Sciatic nerve (tissue), 2 donors: ENCODE results near the gene FSHR. TPM values are rescaled to one million over a fixed set of nuclear protein-coding genes. Genes with fewer than 3 reads are reported as not detected.
A peak's percentile ranks its signal among the peaks of the same experiment; 100 is the strongest.

ENCODE experiments used
- ATAC-seq: fragments of 200-7000 bp; cut with Tn5 transposase; one replicate; pipeline ENCODE4 v1.9.1; 2020; ENCODE audit warnings: mild to moderate bottlenecking, moderate library complexity
- DNase-seq: peaks from one replicate; pipeline ENCODE4 v3.0.0-alpha.2; 2020; ENCODE audit warnings: low spot score
- intact Hi-C: fragments of 100-400 bp; cut with DNase I; formaldehyde crosslinking; loops from one replicate; pipeline ENCODE4 v1.14.2; 2022
- total RNA-seq: library from RNA; stranded (reverse); fragmentation: NEBNext Ultra II Directional; extraction: Animal tissue kit (Norgen Biotek cat#: 25700); gene quantifications from one replicate; pipeline ENCODE4 v1.2.1, GENCODE V29; 2021
- donor health status: DM: no; HTN: no; CAD: no.
- donor health status: DM: no; HTN: no; CAD: no.

FSHR gene
- total RNA-seq, 1 donor from 2014 or later: not detected

- ATAC-seq (no peak), DNase-seq (no peak)
- intact Hi-C loops: no loop called here
Measured at GRCh38 chr2:48982887-48983435, 171.4 kb downstream of the FSHR start.

GRCh38 chr2:48980846-48981245 is 173.5 kb downstream of the FSHR start:
- ATAC-seq: no peak
- DNase-seq: no peak
- intact Hi-C loops: no loop called here

DNA sequence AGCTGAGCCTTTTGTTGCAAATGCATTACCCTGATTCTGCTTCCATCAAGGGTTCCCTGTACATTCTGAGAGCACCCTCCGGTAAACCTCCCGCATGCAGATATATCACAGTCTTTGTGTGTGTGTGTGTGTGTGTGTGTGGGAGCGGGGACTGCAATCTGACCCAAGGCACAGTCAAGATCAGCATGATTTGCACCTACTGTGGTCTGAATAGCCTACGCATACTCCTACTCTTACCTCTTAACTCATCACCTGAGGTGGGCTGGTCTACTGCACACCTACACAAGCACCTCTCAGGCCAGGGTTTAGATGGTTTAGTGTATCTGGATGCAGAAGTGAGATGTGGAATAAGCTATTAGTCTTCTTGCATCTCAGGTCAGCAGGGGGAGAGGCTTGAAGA is 174.6 kb downstream of the FSHR start:
- no peak for ATAC-seq
- no peak for DNase-seq
- intact Hi-C loops: no loop called here

DNA sequence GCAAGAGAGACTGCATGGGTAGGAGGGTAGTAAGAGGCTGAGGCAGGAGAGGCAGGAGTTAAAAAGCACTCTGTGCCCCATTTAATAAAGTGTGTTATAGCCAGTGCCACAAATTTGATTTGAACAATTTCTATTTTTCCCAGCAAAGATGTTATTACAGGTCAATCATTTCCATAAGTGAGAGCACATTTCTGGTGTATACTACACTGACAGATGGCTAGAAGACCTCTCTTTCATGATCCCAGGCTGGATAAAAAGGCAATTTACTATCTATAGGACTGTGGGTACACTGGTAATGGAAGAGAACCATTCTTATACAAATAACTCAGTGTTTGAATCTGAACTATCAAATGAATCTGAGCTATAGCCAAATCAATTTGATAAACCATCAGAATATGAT is 176.2 kb downstream of the FSHR start:
- intact Hi-C loops: no loop called here
- DNase-seq: no peak
- ATAC-seq: no peak

DNA sequence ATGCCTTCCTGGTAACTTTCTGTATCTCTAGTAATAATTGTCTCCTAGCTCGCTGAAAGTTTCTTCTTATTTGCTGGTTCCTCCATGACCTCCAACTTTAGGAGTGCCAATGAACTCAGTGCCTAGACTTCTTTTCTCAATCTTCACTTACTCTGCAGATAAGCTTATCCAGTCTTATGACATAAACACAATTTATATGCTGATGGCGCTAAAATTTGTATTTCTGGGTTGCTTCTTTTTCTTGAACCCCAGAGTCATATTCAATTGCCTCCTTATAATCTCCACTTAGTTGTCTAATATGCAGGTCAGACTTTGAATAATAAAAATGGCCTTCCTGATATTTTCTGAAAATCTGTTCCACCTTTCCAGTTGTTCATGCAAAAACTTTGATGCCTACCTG is 182.5 kb downstream of the FSHR start:
- DNase-seq: no peak
- intact Hi-C loops: no loop called here
- no peak for ATAC-seq

DNA sequence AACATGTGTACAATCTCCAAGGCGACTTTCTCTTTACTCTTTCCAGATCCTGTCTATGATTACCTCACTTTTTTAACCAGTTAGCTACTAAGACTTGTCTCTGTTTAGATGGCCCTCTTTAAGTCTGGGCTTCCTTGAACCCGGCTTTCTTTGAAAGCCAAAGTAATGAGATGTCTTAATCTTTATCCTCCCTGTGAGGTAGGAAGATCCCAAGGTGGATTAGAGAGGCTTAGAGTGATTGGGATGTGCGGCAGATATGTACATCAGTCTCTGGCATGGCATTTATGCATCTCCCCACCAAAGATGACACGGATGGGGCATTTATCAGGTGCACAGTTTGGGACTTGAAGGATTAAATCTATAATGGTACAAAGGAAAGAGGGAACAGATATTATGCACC is 186.3 kb downstream of the FSHR start:
- intact Hi-C loops: no loop called here
- no peak for ATAC-seq
- no peak for DNase-seq

GRCh38 chr2:48965204-48965603 is 189.1 kb downstream of the FSHR start:
- ATAC-seq (no peak), DNase-seq (no peak)
- intact Hi-C loops: no loop called here

- DNase-seq (no peak), ATAC-seq (no peak)
- intact Hi-C loops: no loop called here
Measured at GRCh38 chr2:48961009-48961408, 193.3 kb downstream of the FSHR start.

DNA sequence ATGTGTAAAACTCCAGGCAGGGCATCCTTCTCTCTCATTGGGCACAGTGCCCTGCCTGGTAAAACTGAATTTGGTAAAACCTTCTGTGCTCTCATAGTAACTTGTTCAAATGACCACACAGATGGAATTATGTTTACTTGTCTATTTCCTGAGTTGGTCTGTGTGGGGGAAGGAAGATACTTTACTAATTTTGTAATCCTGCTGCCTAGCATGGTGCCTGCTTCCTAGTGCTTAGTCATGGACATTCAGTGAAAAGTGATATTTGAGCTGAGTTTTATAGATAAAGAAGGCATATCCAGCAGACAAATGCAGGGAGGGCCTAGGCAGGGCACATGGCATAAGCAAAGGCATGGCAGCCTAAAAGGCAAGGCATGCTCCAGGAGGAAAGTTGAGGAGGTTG is 199.4 kb downstream of the FSHR start:
- intact Hi-C loops: no loop called here
- ATAC-seq: no peak

GRCh38 chr2:48954311-48954710 is 200.0 kb downstream of the FSHR start:
- DNase-seq (no peak), ATAC-seq (no peak)
- intact Hi-C loops: no loop called here

More for the DNA sequence above, 199.4 kb downstream of the FSHR start:
- DNase-seq: no peak

- DNase-seq (no peak), ATAC-seq (no peak)
- intact Hi-C loops: no loop called here
Measured at GRCh38 chr2:48952614-48953013, 201.7 kb downstream of the FSHR start.

DNA sequence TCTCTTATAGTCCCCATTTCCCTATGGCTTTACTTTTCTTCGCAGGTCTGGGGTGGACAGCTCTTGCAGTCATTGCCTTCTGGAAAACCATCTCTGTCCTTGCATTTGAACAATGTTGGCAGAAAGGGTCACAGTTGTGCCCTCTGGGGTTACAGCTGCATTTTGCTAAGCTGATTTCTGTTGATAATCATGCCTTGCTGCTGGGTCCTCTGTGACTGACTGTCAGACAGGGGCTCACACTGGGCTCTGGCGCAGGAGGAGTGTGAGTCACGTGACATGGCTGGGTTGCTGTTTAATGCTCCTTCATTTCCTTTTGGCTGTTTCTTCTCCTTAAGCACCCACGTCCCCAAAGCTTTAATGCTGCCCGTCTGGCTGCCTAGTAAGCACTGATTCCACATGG is 202.2 kb downstream of the FSHR start:
- no peak for ATAC-seq
- intact Hi-C loops: no loop called here
- DNase-seq: no peak

GRCh38 chr2:48948400-48949125 is 205.8 kb downstream of the FSHR start:
- intact Hi-C loops: no loop called here
- no peak for DNase-seq
- ATAC-seq: no peak

DNA sequence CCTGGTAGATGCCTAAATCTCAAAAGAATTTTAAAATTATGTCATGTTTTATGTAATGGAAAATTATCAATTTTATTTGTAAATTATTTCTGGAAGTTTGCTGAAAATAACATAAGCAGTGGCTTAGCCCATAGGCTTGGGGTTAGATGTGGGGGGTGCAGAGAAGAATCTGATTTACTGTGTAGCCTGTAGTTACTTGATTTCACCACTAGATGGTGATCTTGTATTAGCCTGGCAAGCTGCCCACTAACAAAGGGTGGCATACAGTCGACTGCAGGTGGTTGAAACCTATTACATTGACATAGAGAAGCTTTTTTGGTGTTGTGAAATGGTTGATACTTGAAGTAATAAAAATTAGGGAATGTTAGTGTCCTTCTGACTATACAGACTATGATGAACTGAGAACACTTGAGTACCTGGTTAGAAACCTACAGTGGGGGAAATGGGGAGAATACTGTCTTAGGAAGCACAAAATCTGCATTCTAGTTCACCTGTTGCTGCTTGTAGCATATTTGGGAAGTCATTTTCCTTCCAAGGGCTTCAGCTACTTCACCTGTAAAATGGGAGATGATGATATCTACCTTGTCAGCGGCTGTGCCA is 207.8 kb downstream of the FSHR start:
- intact Hi-C loops: no loop called here
- ATAC-seq (peak; percentile 86), DNase-seq (no peak)

DNA sequence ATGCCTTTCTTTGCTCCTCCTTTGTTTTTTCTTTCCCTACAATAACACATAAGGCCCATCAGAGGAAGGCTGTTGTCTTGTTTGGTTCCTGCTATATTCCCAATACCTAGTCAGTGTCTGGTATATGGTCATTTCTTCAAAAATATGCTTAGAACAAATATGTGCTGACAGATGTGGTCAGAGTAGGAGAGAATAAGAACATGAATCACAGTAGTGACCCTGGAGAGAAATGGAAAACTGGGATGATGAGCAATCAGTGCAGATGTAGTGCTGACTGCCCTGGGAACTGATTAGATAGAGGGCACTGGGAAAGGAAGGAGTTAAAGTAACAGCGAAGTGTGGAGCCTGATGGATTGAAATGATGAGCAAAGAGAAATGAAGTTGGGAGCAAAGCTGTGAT is 209.4 kb downstream of the FSHR start:
- no peak for DNase-seq
- intact Hi-C loops: no loop called here
- ATAC-seq: no peak

DNA sequence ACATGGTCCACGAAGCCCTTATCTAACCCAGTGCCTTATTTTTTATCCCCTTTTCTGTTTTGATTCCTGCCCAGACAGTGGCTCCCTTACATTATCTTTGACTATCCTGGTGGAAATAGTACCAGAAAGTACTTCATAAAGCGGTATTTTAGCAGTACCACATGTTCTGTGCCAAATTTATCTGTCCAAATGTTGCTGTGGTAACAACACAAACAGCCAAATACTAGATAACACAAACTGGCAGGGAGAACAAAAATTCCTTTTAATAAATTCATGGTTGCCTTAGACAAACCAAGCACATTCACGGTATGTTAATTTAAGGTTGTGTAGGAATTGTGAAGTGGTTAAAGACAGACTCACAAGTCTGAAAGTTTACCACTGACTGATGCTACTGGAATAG is 210.9 kb downstream of the FSHR start:
- intact Hi-C loops: no loop called here
- DNase-seq (no peak), ATAC-seq (no peak)

DNA sequence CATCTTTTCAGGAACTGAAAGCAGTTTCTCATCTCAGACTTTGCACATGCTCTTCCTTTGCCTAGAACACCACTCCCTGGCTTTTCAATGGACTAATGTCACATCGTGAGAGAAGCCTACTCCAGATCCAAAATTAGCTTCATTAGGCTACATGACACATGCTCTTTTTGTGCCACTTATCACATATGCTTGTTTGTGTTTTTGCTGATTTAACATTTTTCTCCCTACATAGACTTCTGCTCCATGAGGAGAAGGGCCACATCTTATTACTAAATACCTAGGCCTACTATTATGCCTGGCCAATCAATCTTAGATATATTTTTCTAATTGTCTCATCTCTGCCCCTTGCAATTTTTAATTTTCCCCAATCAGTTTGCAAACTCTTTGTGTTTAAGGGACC is 212.4 kb downstream of the FSHR start:
- no peak for ATAC-seq
- DNase-seq: no peak
- intact Hi-C loops: no loop called here

GRCh38 chr2:48941456-48941855 is 212.9 kb downstream of the FSHR start:
- DNase-seq: no peak
- no peak for ATAC-seq
- intact Hi-C loops: no loop called here

DNA sequence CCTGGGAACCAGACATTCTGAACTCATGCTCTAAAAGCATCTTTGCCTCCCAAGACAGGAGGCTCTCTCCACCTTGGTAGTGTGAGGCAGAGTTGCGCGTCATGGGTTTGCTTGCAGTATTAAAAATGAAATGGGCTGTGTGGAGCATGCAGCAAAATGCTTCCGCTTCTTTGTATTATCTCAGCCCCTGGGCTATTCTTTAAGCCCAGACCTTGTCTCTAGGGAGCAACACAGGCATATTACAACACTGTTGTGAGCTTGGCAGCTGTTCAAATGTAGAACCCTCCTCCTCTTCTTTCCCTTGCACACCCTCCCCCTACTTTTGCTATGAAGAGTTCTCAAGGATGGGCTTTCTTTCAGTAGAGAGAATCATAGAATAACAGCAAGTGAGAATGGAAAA is 213.7 kb downstream of the FSHR start:
- DNase-seq (no peak), ATAC-seq (peak; percentile 17)
- intact Hi-C loops: no loop called here

DNA sequence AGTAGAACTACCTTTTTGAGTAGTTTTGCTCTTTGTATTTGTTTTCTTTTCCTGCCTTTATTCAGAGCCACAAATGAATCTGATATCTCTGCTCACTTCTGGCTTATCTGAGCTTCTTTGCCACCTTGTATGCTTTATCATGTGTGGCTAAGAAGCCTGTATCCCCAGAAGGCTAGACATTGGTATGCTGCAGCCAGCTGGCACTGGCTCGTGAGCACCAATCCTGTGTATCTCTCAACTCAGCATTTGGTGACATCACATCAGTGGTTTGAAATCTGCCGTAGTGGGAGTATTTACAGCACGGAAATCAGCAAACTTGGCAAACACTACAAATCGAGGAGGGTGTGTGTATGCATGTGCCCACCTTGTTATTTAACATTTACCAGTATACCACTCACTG is 215.1 kb downstream of the FSHR start:
- DNase-seq (no peak), ATAC-seq (no peak)
- intact Hi-C loops: no loop called here

- intact Hi-C loops: no loop called here
- DNase-seq (no peak), ATAC-seq (no peak)
Measured at GRCh38 chr2:48938231-48938630, 216.1 kb downstream of the FSHR start.
